HepG2 (cell line): ENCODE results near the gene NOP56. TPM values are rescaled to one million over a fixed set of nuclear protein-coding genes. Genes with fewer than 3 reads are reported as not detected.

Source experiments
- ATAD3A ChIP-seq: sonication (generic); formaldehyde crosslinking; IDR thresholded peaks from 2 replicates; pipeline ENCODE4 v1.4.0; 2020; ENCODE audit warnings: missing genetic modification reagents
- ATF7-NPFF ChIP-seq: sonication (generic); formaldehyde crosslinking; IDR thresholded peaks from 2 replicates; pipeline ENCODE4 v1.8.1; 2023; ENCODE audit warnings: mild to moderate bottlenecking, low read depth, missing genetic modification reagents, moderate library complexity
- BRCA1 ChIP-seq: sonication (generic); formaldehyde crosslinking; IDR thresholded peaks from 2 replicates; pipeline ENCODE4 v1.4.0; 2020; ENCODE audit warnings: missing genetic modification reagents
- CAMTA2 ChIP-seq: sonication (generic); formaldehyde crosslinking; IDR thresholded peaks from 2 replicates; pipeline ENCODE4 v1.4.0; 2020; ENCODE audit warnings: mild to moderate bottlenecking, missing genetic modification reagents, borderline replicate concordance
- CCAR2 ChIP-seq: fragments of 200-400 bp; formaldehyde crosslinking; optimal IDR thresholded peaks from 2 replicates; pipeline ENCODE3; 2018; ENCODE audit warnings: low read depth, mild to moderate bottlenecking, low read length, moderate library complexity
- DRAP1 ChIP-seq: IDR thresholded peaks from 2 replicates; pipeline ENCODE4 v1.6.1; 2016; ENCODE audit warnings: missing genetic modification reagents, missing compliant biosample characterization
- ERF ChIP-seq: IDR thresholded peaks from 2 replicates; pipeline ENCODE4 v1.6.1; 2018; ENCODE audit warnings: missing biosample characterization, missing genetic modification reagents
- FOSL2 ChIP-seq: sonication (generic); formaldehyde crosslinking; IDR thresholded peaks from 2 replicates; pipeline ENCODE4 v1.4.0; 2020; ENCODE audit warnings: missing genetic modification reagents
- HES4 ChIP-seq: sonication (generic); formaldehyde crosslinking; IDR thresholded peaks from 2 replicates; pipeline ENCODE4 v1.9.0; 2021; ENCODE audit warnings: mild to moderate bottlenecking, missing genetic modification reagents, borderline replicate concordance
- HOXA5 ChIP-seq: sonication (generic); formaldehyde crosslinking; IDR thresholded peaks from 2 replicates; pipeline ENCODE4 v1.4.0; 2020; ENCODE audit warnings: missing genetic modification reagents
- JUND ChIP-seq: sonication (generic); formaldehyde crosslinking; IDR thresholded peaks from 2 replicates; pipeline ENCODE4 v1.8.0; 2022; ENCODE audit warnings: mild to moderate bottlenecking, missing genetic modification reagents
- POLR2AphosphoS2 ChIP-seq: IDR thresholded peaks from 2 replicates; pipeline ENCODE4 v1.6.1; 2011; ENCODE audit warnings: low read depth, low read length, improper control_type of control experiment
- RBAK ChIP-seq: sonication (generic); formaldehyde crosslinking; IDR thresholded peaks from 2 replicates; pipeline ENCODE4 v1.5.1; 2020; ENCODE audit warnings: mild to moderate bottlenecking, missing genetic modification reagents
- SATB2 ChIP-seq: sonication (generic); formaldehyde crosslinking; IDR thresholded peaks from 2 replicates; pipeline ENCODE4 v1.5.0; 2020; ENCODE audit warnings: missing genetic modification reagents
- THAP7 ChIP-seq: sonication (generic); formaldehyde crosslinking; IDR thresholded peaks from 2 replicates; pipeline ENCODE4 v1.8.1; 2023; ENCODE audit warnings: mild to moderate bottlenecking, missing genetic modification reagents
- ZBTB7B ChIP-seq: sonication (generic); formaldehyde crosslinking; IDR thresholded peaks from 2 replicates; pipeline ENCODE4 v1.4.0; 2020; ENCODE audit warnings: missing genetic modification reagents
- ZFP36L2 ChIP-seq: sonication (generic); formaldehyde crosslinking; IDR thresholded peaks from 2 replicates; pipeline ENCODE4 v1.4.0; 2020; ENCODE audit warnings: missing genetic modification reagents
- ZFP82 ChIP-seq: sonication (generic); formaldehyde crosslinking; IDR thresholded peaks from 2 replicates; pipeline ENCODE4 v1.5.1; 2020; ENCODE audit warnings: mild to moderate bottlenecking, missing genetic modification reagents, borderline replicate concordance
- ZNF136 ChIP-seq: sonication (generic); formaldehyde crosslinking; IDR thresholded peaks from 2 replicates; pipeline ENCODE4 v1.8.1; 2022; ENCODE audit warnings: low read depth, mild to moderate bottlenecking, moderate library complexity, missing genetic modification reagents
- ZNF224 ChIP-seq: sonication (generic); formaldehyde crosslinking; IDR thresholded peaks from 2 replicates; pipeline ENCODE4 v1.5.0; 2020; ENCODE audit warnings: mild to moderate bottlenecking, missing genetic modification reagents
- ZNF30 ChIP-seq: sonication (generic); formaldehyde crosslinking; IDR thresholded peaks from 2 replicates; pipeline ENCODE4 v1.5.0; 2020; ENCODE audit warnings: mild to moderate bottlenecking, missing genetic modification reagents
- ZNF607 ChIP-seq: sonication (generic); formaldehyde crosslinking; IDR thresholded peaks from 2 replicates; pipeline ENCODE4 v1.5.1; 2020; ENCODE audit warnings: missing genetic modification reagents, mild to moderate bottlenecking, borderline replicate concordance
- ZNF644 ChIP-seq: IDR thresholded peaks from 2 replicates; pipeline ENCODE4 v1.6.1; 2016; ENCODE audit warnings: low read depth
- ZNF7 ChIP-seq: IDR thresholded peaks from 2 replicates; pipeline ENCODE4 v1.6.1; 2016; ENCODE audit warnings: missing biosample characterization, missing genetic modification reagents
- ZNF773 ChIP-seq: sonication (generic); formaldehyde crosslinking; IDR thresholded peaks from 2 replicates; pipeline ENCODE4 v1.4.0; 2020; ENCODE audit warnings: missing genetic modification reagents, borderline replicate concordance
- ZNF784 ChIP-seq: sonication (generic); formaldehyde crosslinking; IDR thresholded peaks from 2 replicates; pipeline ENCODE4 v1.5.1; 2020; ENCODE audit warnings: missing genetic modification reagents, mild to moderate bottlenecking, borderline replicate concordance
- ZNF816 ChIP-seq: sonication (generic); formaldehyde crosslinking; IDR thresholded peaks from 2 replicates; pipeline ENCODE4 v1.8.0; 2022; ENCODE audit warnings: missing genetic modification reagents, mild to moderate bottlenecking, borderline replicate concordance
- ZNF883 ChIP-seq: sonication (generic); formaldehyde crosslinking; IDR thresholded peaks from 2 replicates; pipeline ENCODE4 v1.5.1; 2020; ENCODE audit warnings: mild to moderate bottlenecking, missing genetic modification reagents; ENCODE audit errors: not compliant biosample characterization
- polyA plus RNA-seq, 8 experiments: library from polyadenylated mRNA; depleted of rRNA in 3 of 8; stranded (reverse) in 7 of 8; unstranded in 1 of 8; fragments of >200 nt; fragmentation: Illumina TruSeq in 4 of 8; extraction: Trizol in 4 of 8; gene quantifications; 2 replicates each; pipeline versions ENCODE4 v1.2.1 to v1.2.3, GENCODE V29; 2011 to 2016; ENCODE audit warnings: low read depth in 4 of 8, missing spikeins in 1 of 8, mixed read lengths in 1 of 8; ENCODE audit not compliant: insufficient read depth in 1 of 8
- total RNA-seq, 5 experiments: library from RNA; depleted of rRNA; stranded (reverse); fragments of >200 nt; fragmentation: Illumina TruSeq; extraction: Trizol; gene quantifications; 2 replicates each; pipeline ENCODE4 v1.2.3, GENCODE V29; 2016; ENCODE audit warnings: low read depth in 1 of 5
- TF ChIP-seq, protein P1 (sequence below): IDR thresholded peaks from 2 replicates; pipeline ENCODE4 v1.6.1; 2016

The NOP56 gene
- total and polyA plus RNA-seq, 2 of the 13 experiments (the other 11 are each of a cell fraction or from before 2014, with no cell fraction given) = 369 to 1,116 TPM

GRCh38 chr20:2692036-2692885, 39.8 kb downstream of the NOP56 start, which contains the start of gene EBF4 (continued):
- TF ChIP-seq THAP7 (no peak), ZNF644 (CRISPR knock-in tag) (no peak), POLR2AphosphoS2 (no peak), CAMTA2 (no peak), ZNF883 (CRISPR knock-in tag) (peak; percentile 36), ZNF773 (CRISPR knock-in tag) (no peak), RBAK (CRISPR knock-in tag) (no peak), CCAR2 (no peak), HOXA5 (peak; percentile 44; the same call in 1 of the 2 replicates), ATAD3A (CRISPR knock-in tag) (no peak), ZNF224 (CRISPR knock-in tag) (no peak), ZNF607 (CRISPR knock-in tag) (peak; percentile 53; the same call in 1 of the 2 replicates), ZNF136 (no peak), ERF (CRISPR knock-in tag) (peak; percentile 54; the same call in 1 of the 2 replicates), ATF7-NPFF (CRISPR knock-in tag) (peak; percentile 87; the same call in 1 of the 2 replicates), JUND (CRISPR knock-in tag) (no peak), HES4 (CRISPR knock-in tag) (peak; percentile 81; the same call in 1 of the 2 replicates), ZFP36L2 (CRISPR knock-in tag) (no peak), ZNF30 (CRISPR knock-in tag) (0 out of 2 replicates have a peak, but pooled peaks have one; percentile 65), ZFP82 (CRISPR knock-in tag) (no peak), ZNF7 (CRISPR knock-in tag) (no peak), ZNF784 (CRISPR knock-in tag) (no peak), ZNF816 (CRISPR knock-in tag) (0 out of 2 replicates have a peak, but pooled peaks have one; percentile 20), BRCA1 (CRISPR knock-in tag) (0 out of 2 replicates have a peak, but pooled peaks have one; percentile 36), FOSL2 (CRISPR knock-in tag) (peak; percentile 39), ZBTB7B (CRISPR knock-in tag) (no peak), DRAP1 (CRISPR knock-in tag) (no peak), SATB2 (CRISPR knock-in tag) (peak; percentile 74; the same call in 1 of the 2 replicates)
- TF ChIP-seq, protein P1, sequence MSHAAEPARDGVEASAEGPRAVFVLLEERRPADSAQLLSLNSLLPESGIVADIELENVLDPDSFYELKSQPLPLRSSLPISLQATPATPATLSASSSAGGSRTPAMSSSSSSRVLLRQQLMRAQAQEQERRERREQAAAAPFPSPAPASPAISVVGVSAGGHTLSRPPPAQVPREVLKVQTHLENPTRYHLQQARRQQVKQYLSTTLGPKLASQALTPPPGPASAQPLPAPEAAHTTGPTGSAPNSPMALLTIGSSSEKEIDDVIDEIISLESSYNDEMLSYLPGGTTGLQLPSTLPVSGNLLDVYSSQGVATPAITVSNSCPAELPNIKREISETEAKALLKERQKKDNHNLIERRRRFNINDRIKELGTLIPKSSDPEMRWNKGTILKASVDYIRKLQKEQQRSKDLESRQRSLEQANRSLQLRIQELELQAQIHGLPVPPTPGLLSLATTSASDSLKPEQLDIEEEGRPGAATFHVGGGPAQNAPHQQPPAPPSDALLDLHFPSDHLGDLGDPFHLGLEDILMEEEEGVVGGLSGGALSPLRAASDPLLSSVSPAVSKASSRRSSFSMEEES (CRISPR knock-in tag) = peak; percentile 65
